GM19023 (cell line): ENCODE measurements around the gene ADAM12.

Experiments
- ATAC-seq: cut with Tn5 transposase; IDR thresholded peaks from one replicate; pipeline ENCODE4 v1.9.1; 2021; ENCODE audit warnings: mild to moderate bottlenecking, moderate library complexity; ENCODE audit not compliant: unreplicated experiment

The ADAM12 gene

GRCh38 chr10:126097558-126098225, 290.6 kb downstream of the ADAM12 start:
- no peak for ATAC-seq

GRCh38 chr10:126094537-126094936, 293.7 kb downstream of the ADAM12 start:
- no peak for ATAC-seq

- ATAC-seq: no peak
Measured at GRCh38 chr10:126092366-126093215, 295.7 kb downstream of the ADAM12 start.

GRCh38 chr10:126090911-126091728, 297.2 kb downstream of the ADAM12 start:
- ATAC-seq: no peak

- ATAC-seq: no peak
Measured at GRCh38 chr10:126090443-126090842, 297.8 kb downstream of the ADAM12 start.

- no peak for ATAC-seq
Measured at GRCh38 chr10:126087796-126088505, 300.3 kb downstream of the ADAM12 start.

- no peak for ATAC-seq
Measured at GRCh38 chr10:126087153-126087680, 301.1 kb downstream of the ADAM12 start.

- ATAC-seq: no peak
Measured at GRCh38 chr10:126085806-126086205, 302.5 kb downstream of the ADAM12 start.

GRCh38 chr10:126084369-126084768, 303.9 kb downstream of the ADAM12 start:
- no peak for ATAC-seq

GRCh38 chr10:126083009-126083408, 305.3 kb downstream of the ADAM12 start:
- ATAC-seq: no peak

- no peak for ATAC-seq
Measured at GRCh38 chr10:126081841-126082466, 306.3 kb downstream of the ADAM12 start.

GRCh38 chr10:126080879-126081411, 307.3 kb downstream of the ADAM12 start:
- ATAC-seq: no peak

GRCh38 chr10:126080291-126080825, 307.9 kb downstream of the ADAM12 start:
- ATAC-seq: no peak

- no peak for ATAC-seq
Measured at GRCh38 chr10:126075009-126075408, 313.3 kb downstream of the ADAM12 start.

- ATAC-seq: no peak
Measured at GRCh38 chr10:126074291-126074690, 314.0 kb downstream of the ADAM12 start.

- ATAC-seq: no peak
Measured at GRCh38 chr10:126073606-126074005, 314.7 kb downstream of the ADAM12 start.

GRCh38 chr10:126072622-126073021, 315.7 kb downstream of the ADAM12 start:
- ATAC-seq: no peak

- ATAC-seq: no peak
Measured at GRCh38 chr10:126070476-126071215, 317.6 kb downstream of the ADAM12 start.

GRCh38 chr10:126068322-126068721, 320.0 kb downstream of the ADAM12 start:
- no peak for ATAC-seq
